ENCODE measurements around the gene GK.
"Not testable (repeated sequence)": the region's sequence is repeated elsewhere in the genome, so short reads cannot be mapped to it uniquely, and the experiment has no call there.

Gene GK

GRCh38 chrX:30713061-30713525 lies 59.9 kb downstream of the GK start:
- peak; percentile 49 for DNase-seq

- DNase-seq, result no peak
Observed at GRCh38 chrX:30714138-30714537, 60.9 kb downstream of the GK start.

GRCh38 chrX:30715976-30716375 lies 62.8 kb downstream of the GK start:
- DNase-seq, result no peak

GRCh38 chrX:30733852-30734660 lies 80.8 kb downstream of the GK start:
- DNase-seq, result no peak

GRCh38 chrX:30734782-30735181 lies 81.6 kb downstream of the GK start:
- no peak for DNase-seq

- peak; percentile 59 for DNase-seq
Observed at GRCh38 chrX:30735839-30736238, 82.6 kb downstream of the GK start.

- no peak for DNase-seq
Observed at GRCh38 chrX:30741545-30741944, 88.3 kb downstream of the GK start.

- no peak for DNase-seq
Observed at GRCh38 chrX:30748342-30748960, 95.2 kb downstream of the GK start.

- DNase-seq, result no peak
Observed at GRCh38 chrX:30751497-30751896, 98.3 kb downstream of the GK start.

- no peak for DNase-seq
Observed at GRCh38 chrX:30762755-30763154, 109.5 kb downstream of the GK start.

GRCh38 chrX:30773764-30774163 lies 120.5 kb downstream of the GK start:
- DNase-seq, result not testable (repeated sequence)

- no peak for DNase-seq
Observed at GRCh38 chrX:30777575-30777974, 124.4 kb downstream of the GK start.

GRCh38 chrX:30779453-30780030 lies 126.3 kb downstream of the GK start:
- no peak for DNase-seq
